WTC11 (cell line): ENCODE data around the gene TMEM131L.

Experiments
- CBFB ChIP-seq: sonication (generic); formaldehyde crosslinking; IDR thresholded peaks from 2 replicates; pipeline ENCODE4 v1.8.1; 2022; ENCODE audit warnings: mild to moderate bottlenecking, low read depth, missing genetic modification reagents
- CTCF ChIP-seq: fragments of 200-600 bp; IDR thresholded peaks from 2 replicates; pipeline ENCODE4 v1.8.0; 2022; ENCODE audit warnings: antibody characterized with exemption
- E2F1 ChIP-seq: sonication (generic); formaldehyde crosslinking; IDR thresholded peaks from 2 replicates; pipeline ENCODE4 v1.8.0; 2022; ENCODE audit warnings: mild to moderate bottlenecking, missing genetic modification reagents
- FOXJ3 ChIP-seq: sonication (generic); formaldehyde crosslinking; IDR thresholded peaks from 2 replicates; pipeline ENCODE4 v1.9.0; 2021; ENCODE audit warnings: missing genetic modification reagents, mild to moderate bottlenecking, borderline replicate concordance
- FOXP1 ChIP-seq: sonication (generic); formaldehyde crosslinking; IDR thresholded peaks from 2 replicates; pipeline ENCODE4 v1.8.0; 2022; ENCODE audit warnings: missing genetic modification reagents, mild to moderate bottlenecking, moderate library complexity, borderline replicate concordance
- IRF2 ChIP-seq: sonication (generic); formaldehyde crosslinking; IDR thresholded peaks from 2 replicates; pipeline ENCODE4 v1.8.0; 2022; ENCODE audit warnings: low read depth, missing genetic modification reagents, borderline replicate concordance
- NR1H2 ChIP-seq: sonication (generic); formaldehyde crosslinking; IDR thresholded peaks from 2 replicates; pipeline ENCODE4 v1.9.0; 2021; ENCODE audit warnings: mild to moderate bottlenecking, moderate library complexity, missing genetic modification reagents
- USF2 ChIP-seq: sonication (generic); formaldehyde crosslinking; IDR thresholded peaks from 2 replicates; pipeline ENCODE4 v1.8.1; 2023; ENCODE audit warnings: mild to moderate bottlenecking, missing genetic modification reagents, moderate library complexity
- ZNF263 ChIP-seq: sonication (generic); formaldehyde crosslinking; IDR thresholded peaks from 2 replicates; pipeline ENCODE4 v1.8.1; 2022; ENCODE audit warnings: low read depth, mild to moderate bottlenecking, moderate library complexity, missing genetic modification reagents
- TF ChIP-seq, protein P1 (sequence below): sonication (generic); formaldehyde crosslinking; conservative IDR thresholded peaks from 2 replicates; pipeline ENCODE4 v1.8.1; 2022; ENCODE audit warnings: mild to moderate bottlenecking, missing genetic modification reagents
- TF ChIP-seq, protein P2 (sequence below): fragments of 250-450 bp; sonication (Bioruptor Pico); IDR thresholded peaks from 2 replicates; pipeline ENCODE4 v1.9.0; 2021; ENCODE audit warnings: mild to moderate bottlenecking, borderline replicate concordance
- TF ChIP-seq, protein P3 (sequence below): sonication (generic); formaldehyde crosslinking; IDR thresholded peaks from 2 replicates; pipeline ENCODE4 v1.8.1; 2022; ENCODE audit warnings: low read depth, mild to moderate bottlenecking, moderate library complexity, missing genetic modification reagents, borderline replicate concordance

DNA sequence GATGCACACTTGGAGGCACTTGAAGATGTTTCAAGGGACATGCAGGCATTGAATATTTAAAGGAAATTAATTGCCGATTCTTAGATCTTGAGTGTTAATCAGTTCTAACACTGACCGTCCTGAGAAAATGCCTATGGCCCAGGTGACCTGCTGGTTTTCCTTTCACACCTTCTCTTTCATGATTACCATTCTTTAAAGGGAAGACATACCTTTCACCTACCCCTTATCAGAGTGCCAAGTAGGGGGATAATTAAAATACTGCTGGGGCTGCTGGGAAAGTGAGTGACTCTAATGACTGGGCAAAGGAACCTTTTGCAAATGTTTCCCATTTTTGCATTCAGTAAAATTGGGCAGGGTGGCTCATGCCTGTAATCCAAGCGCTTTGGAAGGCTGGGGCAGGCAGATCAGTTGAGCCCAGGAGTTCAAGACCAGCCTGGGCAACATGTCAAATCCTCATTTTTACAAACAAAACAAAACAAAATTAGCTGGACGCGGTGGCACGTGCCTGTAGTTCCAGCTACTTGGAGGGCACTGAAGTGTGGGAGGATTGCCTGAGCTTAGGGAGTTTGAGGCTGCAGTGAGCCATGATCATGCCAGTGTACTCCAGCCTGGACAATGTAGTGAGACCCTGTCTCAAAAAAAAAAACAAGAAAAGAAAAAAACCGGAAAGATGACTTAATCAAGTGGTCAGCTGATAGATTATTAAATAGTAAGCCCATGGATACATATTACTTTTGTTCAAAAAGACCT lies 44.3 kb downstream of the TMEM131L start:
- TF ChIP-seq ZNF263 (CRISPR knock-in tag) (no peak), USF2 (CRISPR knock-in tag) (no peak), IRF2 (CRISPR knock-in tag) (no peak), CTCF (no peak), FOXP1 (no peak), NR1H2 (CRISPR knock-in tag) (no peak), FOXJ3 (CRISPR knock-in tag) (no peak), E2F1 (CRISPR knock-in tag) (no peak), CBFB (CRISPR knock-in tag) (no peak)
- TF ChIP-seq, protein P1, sequence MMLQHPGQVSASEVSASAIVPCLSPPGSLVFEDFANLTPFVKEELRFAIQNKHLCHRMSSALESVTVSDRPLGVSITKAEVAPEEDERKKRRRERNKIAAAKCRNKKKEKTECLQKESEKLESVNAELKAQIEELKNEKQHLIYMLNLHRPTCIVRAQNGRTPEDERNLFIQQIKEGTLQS (CRISPR knock-in tag) = no peak
- TF ChIP-seq, protein P2, sequence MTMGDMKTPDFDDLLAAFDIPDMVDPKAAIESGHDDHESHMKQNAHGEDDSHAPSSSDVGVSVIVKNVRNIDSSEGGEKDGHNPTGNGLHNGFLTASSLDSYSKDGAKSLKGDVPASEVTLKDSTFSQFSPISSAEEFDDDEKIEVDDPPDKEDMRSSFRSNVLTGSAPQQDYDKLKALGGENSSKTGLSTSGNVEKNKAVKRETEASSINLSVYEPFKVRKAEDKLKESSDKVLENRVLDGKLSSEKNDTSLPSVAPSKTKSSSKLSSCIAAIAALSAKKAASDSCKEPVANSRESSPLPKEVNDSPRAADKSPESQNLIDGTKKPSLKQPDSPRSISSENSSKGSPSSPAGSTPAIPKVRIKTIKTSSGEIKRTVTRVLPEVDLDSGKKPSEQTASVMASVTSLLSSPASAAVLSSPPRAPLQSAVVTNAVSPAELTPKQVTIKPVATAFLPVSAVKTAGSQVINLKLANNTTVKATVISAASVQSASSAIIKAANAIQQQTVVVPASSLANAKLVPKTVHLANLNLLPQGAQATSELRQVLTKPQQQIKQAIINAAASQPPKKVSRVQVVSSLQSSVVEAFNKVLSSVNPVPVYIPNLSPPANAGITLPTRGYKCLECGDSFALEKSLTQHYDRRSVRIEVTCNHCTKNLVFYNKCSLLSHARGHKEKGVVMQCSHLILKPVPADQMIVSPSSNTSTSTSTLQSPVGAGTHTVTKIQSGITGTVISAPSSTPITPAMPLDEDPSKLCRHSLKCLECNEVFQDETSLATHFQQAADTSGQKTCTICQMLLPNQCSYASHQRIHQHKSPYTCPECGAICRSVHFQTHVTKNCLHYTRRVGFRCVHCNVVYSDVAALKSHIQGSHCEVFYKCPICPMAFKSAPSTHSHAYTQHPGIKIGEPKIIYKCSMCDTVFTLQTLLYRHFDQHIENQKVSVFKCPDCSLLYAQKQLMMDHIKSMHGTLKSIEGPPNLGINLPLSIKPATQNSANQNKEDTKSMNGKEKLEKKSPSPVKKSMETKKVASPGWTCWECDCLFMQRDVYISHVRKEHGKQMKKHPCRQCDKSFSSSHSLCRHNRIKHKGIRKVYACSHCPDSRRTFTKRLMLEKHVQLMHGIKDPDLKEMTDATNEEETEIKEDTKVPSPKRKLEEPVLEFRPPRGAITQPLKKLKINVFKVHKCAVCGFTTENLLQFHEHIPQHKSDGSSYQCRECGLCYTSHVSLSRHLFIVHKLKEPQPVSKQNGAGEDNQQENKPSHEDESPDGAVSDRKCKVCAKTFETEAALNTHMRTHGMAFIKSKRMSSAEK (CRISPR knock-in tag) = no peak
- TF ChIP-seq, protein P3, sequence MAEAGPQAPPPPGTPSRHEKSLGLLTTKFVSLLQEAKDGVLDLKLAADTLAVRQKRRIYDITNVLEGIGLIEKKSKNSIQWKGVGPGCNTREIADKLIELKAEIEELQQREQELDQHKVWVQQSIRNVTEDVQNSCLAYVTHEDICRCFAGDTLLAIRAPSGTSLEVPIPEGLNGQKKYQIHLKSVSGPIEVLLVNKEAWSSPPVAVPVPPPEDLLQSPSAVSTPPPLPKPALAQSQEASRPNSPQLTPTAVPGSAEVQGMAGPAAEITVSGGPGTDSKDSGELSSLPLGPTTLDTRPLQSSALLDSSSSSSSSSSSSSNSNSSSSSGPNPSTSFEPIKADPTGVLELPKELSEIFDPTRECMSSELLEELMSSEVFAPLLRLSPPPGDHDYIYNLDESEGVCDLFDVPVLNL (CRISPR knock-in tag) = no peak
